Measurements from ENCODE around the gene MAT1A.

The MAT1A gene

GRCh38 chr10:80323311-80323710 is 33.9 kb upstream of the MAT1A start:
- no peak for TF ChIP-seq FOXP2 (optimal IDR thresholded peaks at IDR 0.05; ENCODE audit: borderline replicate concordance, extremely low read depth, extremely low read length, insufficient read depth)
- TF ChIP-seq TAF1 (IDR thresholded peaks at IDR 0.05; ENCODE audit: borderline replicate concordance, insufficient read depth, low read length): no peak
- TF ChIP-seq SIN3A (IDR thresholded peaks at IDR 0.05; ENCODE audit: borderline replicate concordance, insufficient read depth, low read length): no peak
- no peak for TF ChIP-seq POLR2AphosphoS5 (IDR thresholded peaks at IDR 0.05; ENCODE audit: low read depth, low read length)
- no peak for TF ChIP-seq REST (IDR thresholded peaks at IDR 0.05; ENCODE audit: insufficient read depth in 1 of 2, low read depth in 2 of 2, low read length in 2 of 2)

GRCh38 chr10:80322711-80323110 is 33.3 kb upstream of the MAT1A start:
- TF ChIP-seq POLR2AphosphoS5 (IDR thresholded peaks at IDR 0.05; ENCODE audit: low read depth, low read length) (no peak), REST (IDR thresholded peaks at IDR 0.05; ENCODE audit: insufficient read depth in 1 of 2, low read depth in 2 of 2, low read length in 2 of 2) (no peak), TAF1 (IDR thresholded peaks at IDR 0.05; ENCODE audit: borderline replicate concordance, insufficient read depth, low read length) (no peak), SIN3A (IDR thresholded peaks at IDR 0.05; ENCODE audit: borderline replicate concordance, insufficient read depth, low read length) (no peak), FOXP2 (optimal IDR thresholded peaks at IDR 0.05; ENCODE audit: borderline replicate concordance, extremely low read depth, extremely low read length, insufficient read depth) (no peak)

GRCh38 chr10:80322158-80322557 is 32.7 kb upstream of the MAT1A start:
- TF ChIP-seq SIN3A (IDR thresholded peaks at IDR 0.05; ENCODE audit: borderline replicate concordance, insufficient read depth, low read length) (no peak), POLR2AphosphoS5 (IDR thresholded peaks at IDR 0.05; ENCODE audit: low read depth, low read length) (no peak), FOXP2 (optimal IDR thresholded peaks at IDR 0.05; ENCODE audit: borderline replicate concordance, extremely low read depth, extremely low read length, insufficient read depth) (no peak), REST (IDR thresholded peaks at IDR 0.05; ENCODE audit: insufficient read depth in 1 of 2, low read depth in 2 of 2, low read length in 2 of 2) (no peak), TAF1 (IDR thresholded peaks at IDR 0.05; ENCODE audit: borderline replicate concordance, insufficient read depth, low read length) (no peak)

- TF ChIP-seq POLR2AphosphoS5 (IDR thresholded peaks at IDR 0.05; ENCODE audit: low read depth, low read length) (no peak), REST (IDR thresholded peaks at IDR 0.05; ENCODE audit: insufficient read depth in 1 of 2, low read depth in 2 of 2, low read length in 2 of 2) (no peak), FOXP2 (optimal IDR thresholded peaks at IDR 0.05; ENCODE audit: borderline replicate concordance, extremely low read depth, extremely low read length, insufficient read depth) (no peak), SIN3A (IDR thresholded peaks at IDR 0.05; ENCODE audit: borderline replicate concordance, insufficient read depth, low read length) (no peak), TAF1 (IDR thresholded peaks at IDR 0.05; ENCODE audit: borderline replicate concordance, insufficient read depth, low read length) (no peak)
Measured at GRCh38 chr10:80321183-80321582, 31.7 kb upstream of the MAT1A start.

- TF ChIP-seq TAF1 (IDR thresholded peaks at IDR 0.05; ENCODE audit: borderline replicate concordance, insufficient read depth, low read length) (no peak), FOXP2 (optimal IDR thresholded peaks at IDR 0.05; ENCODE audit: borderline replicate concordance, extremely low read depth, extremely low read length, insufficient read depth) (no peak), SIN3A (IDR thresholded peaks at IDR 0.05; ENCODE audit: borderline replicate concordance, insufficient read depth, low read length) (no peak), POLR2AphosphoS5 (IDR thresholded peaks at IDR 0.05; ENCODE audit: low read depth, low read length) (no peak), REST (IDR thresholded peaks at IDR 0.05; ENCODE audit: insufficient read depth in 1 of 2, low read depth in 2 of 2, low read length in 2 of 2) (no peak)
Measured at GRCh38 chr10:80320377-80320776, 30.9 kb upstream of the MAT1A start.

All from PFSK-1 (cell line).